Retina (tissue), 1 donor: Measurements from ENCODE around the gene HDAC9.
A peak's percentile ranks its signal among the peaks of the same experiment; 100 is the strongest.

Experiments
- DNase-seq: peaks from one replicate; pipeline ENCODE4 v3.0.0-alpha.2; 2016

HDAC9 gene

GRCh38 chr7:18798088-18798906 is 302.7 kb downstream of the HDAC9 start:
- DNase-seq: no peak

DNA sequence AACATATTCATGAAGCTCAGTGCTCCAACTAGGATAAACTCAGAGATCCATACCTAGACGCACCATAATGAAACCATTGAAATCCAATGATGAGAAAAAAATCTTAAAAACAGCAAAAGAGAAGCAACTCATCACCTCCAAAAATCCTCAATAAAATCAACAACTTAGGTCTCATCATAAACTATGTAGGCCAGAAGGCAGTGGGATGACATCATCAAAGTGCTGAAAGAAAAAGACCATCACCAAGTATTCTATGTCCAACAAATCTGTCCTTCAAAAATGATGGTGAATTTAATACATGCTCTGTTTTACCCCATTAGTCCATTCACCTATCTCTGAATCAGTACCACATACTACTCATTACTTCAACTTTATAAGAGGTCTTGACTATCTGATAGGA is 304.4 kb downstream of the HDAC9 start:
- DNase-seq: no peak

- DNase-seq: no peak
Observed at GRCh38 chr7:18803923-18804322, 308.4 kb downstream of the HDAC9 start.

DNA sequence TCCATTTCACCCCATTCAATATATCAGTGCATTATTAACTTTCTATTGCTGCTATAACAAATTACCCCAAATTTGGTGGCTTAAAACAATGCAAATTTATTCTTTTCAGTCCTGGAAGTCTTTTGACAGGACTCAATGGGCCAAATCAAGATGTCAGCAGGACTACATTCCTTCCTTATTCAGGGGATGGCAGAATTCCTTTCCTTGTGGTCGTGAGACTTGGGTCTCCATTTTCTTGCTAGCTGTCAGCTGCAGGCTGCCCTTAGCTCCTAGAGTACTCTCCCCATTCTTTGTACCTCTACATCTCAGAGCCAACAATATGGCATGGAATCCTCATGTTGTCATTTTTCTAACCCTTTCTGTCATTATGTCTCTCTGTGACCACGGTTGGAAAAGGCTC is 310.6 kb downstream of the HDAC9 start:
- DNase-seq: no peak

DNA sequence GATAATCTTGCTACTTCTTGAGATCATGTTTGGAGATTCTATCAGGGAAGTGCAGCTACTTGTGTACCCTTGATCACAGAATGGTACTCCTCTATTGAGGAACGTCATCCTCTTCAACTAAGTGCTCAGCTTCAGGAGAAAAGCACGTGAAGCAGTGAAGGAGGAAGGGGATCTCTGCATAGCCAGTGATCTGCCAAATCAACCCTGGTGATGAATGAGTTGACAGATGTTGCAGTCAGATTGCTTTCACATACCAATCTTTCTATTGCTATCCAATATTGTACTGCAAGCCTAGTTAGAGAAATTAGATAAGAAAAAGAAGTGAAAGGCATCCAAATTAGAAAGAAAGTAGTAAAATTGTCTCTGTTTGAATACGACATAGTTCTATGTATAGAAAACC is 312.5 kb downstream of the HDAC9 start:
- DNase-seq: no peak

- DNase-seq: no peak
Observed at GRCh38 chr7:18815261-18815960, 319.9 kb downstream of the HDAC9 start.

DNA sequence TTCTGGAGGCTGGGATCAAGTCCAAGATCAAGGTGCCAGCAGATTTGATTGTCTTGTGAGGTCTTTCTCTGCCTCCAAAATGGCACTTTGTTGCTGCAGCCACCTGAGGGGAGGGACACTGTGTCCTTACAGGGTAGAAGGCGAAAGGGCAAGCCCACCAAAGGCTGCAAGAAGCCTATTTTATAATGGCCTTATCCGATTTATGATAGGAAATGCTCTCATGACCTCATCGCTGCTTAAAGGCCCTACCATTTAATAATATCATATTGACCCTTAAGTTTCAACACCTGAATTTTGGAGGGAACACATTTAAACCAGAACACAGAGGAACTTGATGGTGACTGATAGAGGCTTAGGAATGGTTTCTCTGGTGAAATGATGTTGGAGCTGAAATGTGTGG is 325.4 kb downstream of the HDAC9 start:
- DNase-seq: no peak

DNA sequence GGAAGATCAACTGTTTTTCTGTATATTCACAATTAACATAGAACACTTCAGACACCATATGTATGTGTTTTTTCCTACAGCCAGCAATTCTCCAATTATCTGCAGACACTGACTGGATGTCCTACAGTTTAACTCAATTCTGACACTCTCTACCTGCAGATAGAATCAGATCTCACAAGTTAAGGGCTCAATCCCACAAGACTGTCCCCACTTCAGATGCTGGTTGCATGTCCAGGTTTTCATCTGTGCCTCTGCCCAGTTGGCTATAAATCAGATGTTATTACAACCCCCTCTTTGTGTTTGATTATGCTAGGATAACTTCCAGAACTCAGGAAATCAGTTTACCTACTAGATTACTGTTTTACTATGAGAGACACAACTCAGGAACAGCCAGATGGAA is 326.0 kb downstream of the HDAC9 start:
- no peak for DNase-seq

DNA sequence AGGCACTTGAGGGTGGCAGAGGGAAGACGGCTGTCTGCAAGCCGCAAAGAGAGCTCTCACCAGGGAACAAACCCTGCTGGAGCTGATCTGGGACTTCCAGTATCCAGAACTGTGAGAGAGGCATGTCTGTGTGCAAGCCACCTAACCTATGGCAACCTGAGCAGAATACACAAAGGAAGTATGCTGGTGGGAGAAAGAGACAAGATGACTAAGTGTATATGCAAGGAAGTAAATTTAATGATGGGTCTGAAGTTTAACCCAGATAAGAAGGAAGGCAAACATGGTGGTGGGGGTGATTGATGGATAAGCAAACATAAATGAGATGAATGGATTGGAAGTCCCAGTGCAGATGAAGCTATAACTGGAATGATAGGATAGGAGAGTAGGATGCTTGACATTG is 328.6 kb downstream of the HDAC9 start:
- DNase-seq: no peak

- no peak for DNase-seq
Observed at GRCh38 chr7:18828260-18828993, 332.9 kb downstream of the HDAC9 start.

GRCh38 chr7:18828994-18829857 is 333.7 kb downstream of the HDAC9 start:
- DNase-seq: no peak

DNA sequence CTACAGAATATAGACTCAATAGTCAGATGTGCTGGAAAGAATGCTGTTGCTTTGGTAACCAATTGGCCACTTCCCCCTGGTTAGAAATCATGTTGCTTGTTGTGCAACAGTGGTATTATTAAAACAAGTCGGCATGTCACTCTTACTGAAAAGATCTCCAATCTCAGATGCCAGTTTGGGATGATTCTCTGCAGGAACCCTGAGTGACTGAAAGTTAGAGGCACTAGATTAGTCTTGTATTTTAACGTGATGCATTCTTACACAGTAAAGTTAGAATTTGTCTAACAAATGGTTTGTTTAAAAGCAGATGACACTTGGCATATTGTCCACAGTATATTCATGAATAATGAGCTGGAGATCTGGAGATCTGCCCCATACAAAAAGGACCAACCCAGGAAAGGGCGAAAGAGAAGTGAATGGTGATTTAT is 334.3 kb downstream of the HDAC9 start:
- no peak for DNase-seq

DNA sequence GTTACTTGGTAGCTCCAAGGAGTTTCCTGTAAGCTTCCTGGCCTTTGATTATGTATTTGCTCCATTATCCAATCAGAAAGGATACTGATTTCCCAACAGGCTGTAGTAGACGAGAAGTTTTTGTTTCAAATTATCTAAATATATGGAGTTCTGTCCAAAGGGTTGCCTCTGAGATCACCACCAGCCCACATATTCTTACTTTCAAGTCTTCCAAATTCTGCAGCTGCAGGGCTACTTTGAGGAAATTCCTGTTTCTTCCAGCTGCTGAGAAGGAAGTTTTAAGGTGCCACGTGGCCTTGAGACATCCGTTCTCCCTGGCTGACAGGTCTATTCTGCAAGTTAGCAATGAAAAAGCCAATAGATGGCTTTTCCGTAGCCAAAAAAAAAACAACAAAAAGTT is 335.9 kb downstream of the HDAC9 start:
- DNase-seq: no peak

DNA sequence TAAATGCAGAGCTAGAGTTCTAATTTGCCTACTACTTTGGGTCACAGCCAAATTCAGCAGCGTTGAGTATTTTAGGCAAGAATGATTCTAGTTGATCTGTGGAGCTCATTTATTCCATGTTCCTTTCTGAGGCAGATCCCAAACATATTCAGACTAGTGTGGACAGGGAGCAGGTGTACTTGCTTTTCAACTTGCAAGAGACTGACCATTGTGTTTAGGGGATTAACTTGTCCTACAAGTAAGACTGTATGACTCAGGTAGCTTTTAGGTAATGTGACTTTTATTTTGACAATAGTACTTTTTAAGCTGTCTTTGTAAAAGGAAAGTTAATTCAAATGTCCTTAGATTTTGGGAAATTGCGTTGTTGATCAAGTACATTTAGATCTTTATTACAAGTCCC is 336.4 kb downstream of the HDAC9 start:
- DNase-seq: no peak

DNA sequence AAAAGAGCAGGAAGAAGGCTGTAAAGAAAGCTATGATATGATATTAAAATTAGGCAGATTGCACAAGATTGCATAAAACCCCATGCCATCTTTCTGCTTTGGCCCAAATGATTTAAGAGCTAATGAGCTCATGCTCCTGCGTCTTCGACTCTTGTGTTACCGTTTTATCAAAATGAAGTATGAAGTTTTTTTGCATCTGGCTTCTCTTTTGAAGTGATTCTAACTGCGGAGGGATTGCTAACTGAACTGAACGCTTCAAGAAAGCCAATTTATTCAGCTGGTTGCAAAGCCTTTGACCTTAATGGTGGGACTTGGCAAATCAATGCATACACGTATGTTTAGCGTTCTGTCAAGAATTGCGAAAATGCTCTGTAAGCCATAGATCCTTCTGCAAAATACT is 339.0 kb downstream of the HDAC9 start:
- no peak for DNase-seq

DNA sequence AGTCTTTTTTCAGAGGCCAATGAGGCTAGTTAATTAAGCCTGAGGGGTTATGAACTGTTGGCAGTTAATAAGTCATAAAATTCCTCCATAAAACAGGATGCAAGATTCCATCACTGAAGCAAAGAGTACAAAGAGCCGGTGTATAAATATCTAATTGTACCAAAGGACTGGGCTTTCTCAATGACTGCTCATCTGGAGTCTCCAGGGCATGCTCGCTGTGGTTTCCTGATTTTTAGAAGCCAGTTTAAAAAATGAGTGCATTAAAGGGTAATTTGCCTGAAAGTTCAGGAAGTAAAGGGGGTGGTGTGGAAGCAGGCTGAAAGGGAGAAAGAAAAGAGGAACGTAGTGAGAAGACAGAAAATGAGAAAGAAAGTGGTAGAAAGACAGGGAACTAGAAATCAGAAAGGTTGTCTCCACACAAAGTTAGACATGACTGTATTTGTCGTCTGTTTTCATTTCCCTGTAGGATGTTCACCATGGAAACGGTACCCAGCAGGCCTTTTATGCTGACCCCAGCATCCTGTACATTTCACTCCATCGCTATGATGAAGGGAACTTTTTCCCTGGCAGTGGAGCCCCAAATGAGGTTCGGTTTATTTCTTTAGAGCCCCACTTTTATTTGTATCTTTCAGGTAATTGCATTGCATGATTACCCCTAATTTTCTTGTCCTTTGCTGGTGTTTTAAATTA is 339.6 kb downstream of the HDAC9 start:
- peak; percentile 25 for DNase-seq

GRCh38 chr7:18843979-18844378 is 348.4 kb downstream of the HDAC9 start:
- no peak for DNase-seq

DNA sequence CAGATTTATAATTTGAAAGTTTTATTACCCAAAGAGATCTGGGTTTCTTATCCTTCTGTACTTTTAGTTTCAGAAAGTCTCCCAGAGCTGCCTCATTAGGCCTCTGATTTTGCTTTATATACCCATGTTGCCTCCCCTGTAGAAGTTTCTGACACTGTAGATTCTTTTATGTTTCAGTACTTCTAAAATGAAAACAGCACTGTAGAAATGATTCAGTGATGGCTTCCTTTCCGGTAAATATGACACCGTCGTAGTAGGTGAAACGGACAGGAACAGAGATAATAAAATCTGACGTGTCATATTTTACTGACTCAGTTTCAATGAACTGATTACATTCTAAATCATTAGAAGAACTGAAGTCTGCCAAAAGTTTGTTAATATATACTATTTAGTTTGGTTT is 349.2 kb downstream of the HDAC9 start:
- DNase-seq: no peak

DNA sequence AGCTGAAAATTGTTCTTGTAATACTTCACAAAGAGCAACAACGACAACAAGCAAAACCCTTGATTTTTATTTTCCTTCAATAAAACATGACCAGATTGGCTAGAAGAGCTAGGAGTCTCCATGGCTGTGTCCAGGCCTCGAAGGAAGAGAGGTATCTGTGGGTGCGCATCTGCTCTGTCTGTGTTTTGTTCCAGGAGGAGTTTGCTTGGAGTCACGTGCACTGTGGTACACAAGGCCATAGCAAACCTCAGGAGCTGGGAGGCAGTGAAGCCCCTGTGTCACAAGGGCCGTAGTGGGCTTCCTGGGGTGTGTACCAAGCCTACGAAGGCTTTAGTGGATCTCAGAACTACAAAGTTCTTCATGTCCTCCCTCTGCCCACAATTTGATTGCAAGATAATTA is 350.2 kb downstream of the HDAC9 start:
- no peak for DNase-seq

GRCh38 chr7:18846765-18847215 is 351.2 kb downstream of the HDAC9 start:
- DNase-seq: no peak

DNA sequence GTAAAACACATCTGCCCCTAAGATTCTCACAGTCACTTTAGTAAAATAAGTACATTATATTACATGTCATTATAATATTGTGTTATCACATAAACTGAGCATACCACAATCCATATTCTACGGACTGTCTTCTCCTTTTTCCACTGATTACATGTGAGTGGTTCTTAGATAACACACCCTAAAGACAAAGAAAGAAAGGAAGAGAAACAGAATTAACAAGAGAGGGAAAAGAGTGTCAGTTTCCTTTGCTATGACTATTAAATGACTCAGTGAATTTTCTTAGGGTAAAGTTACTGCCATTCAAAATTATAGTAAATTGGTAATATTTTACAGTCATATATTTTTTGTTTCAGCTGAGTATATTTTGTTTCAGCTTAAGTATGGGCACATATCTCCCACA is 353.6 kb downstream of the HDAC9 start:
- no peak for DNase-seq

DNA sequence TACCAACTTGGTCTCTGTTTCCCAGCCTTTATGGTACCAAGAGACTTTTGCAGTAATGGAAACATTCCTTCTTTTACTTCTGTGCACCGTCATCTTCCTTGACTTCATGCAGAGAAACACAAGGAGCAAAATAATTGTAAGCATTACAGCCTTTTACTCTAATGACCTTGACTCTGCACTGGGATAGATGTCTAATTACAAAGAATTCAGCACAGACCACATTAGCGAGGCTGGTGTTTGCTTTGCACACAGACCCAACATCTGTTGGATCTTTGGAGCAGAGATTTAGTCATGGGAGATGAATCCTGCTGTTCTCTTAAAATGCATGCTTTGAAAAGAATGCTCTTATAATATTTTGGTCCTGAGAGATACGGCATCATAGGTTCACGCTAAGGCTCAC is 360.2 kb downstream of the HDAC9 start:
- no peak for DNase-seq
